Uterus (tissue), 4 donors: ENCODE results near the gene EVPL. TPM values are rescaled to one million over a fixed set of nuclear protein-coding genes. Genes with fewer than 3 reads are reported as not detected.
"Not testable (repeated sequence)": the region's sequence is repeated elsewhere in the genome, so short reads cannot be mapped to it uniquely, and the experiment has no call there.

ENCODE experiments used
- DNase-seq, 2 donors: peaks; one replicate each; pipeline ENCODE4 v3.0.0-alpha.2; 2019 to 2020
- H3K27ac ChIP-seq, 2 donors: fragments of 200-600 bp; sonication (generic); 1 replicate in 1 of 2; 2 replicates in 1 of 2; pipeline ENCODE4 v1.5.1; 2016 to 2018
- H3K27me3 ChIP-seq, 2 donors: fragments of 200-600 bp; sonication (generic); one replicate each; pipeline ENCODE4 v1.5.1; 2018 to 2019; ENCODE audit warnings: control low read depth in 1 of 2
- H3K36me3 ChIP-seq, 2 donors: fragments of 200-600 bp; sonication (generic); one replicate each; pipeline ENCODE4 v1.5.1; 2019; ENCODE audit warnings: control low read depth in 1 of 2
- H3K4me1 ChIP-seq, 2 donors: fragments of 200-600 bp; sonication (generic); one replicate each; pipeline ENCODE4 v1.5.1; 2018 to 2019; ENCODE audit warnings: control low read depth in 1 of 2
- H3K4me3 ChIP-seq, 2 donors: fragments of 200-600 bp; sonication (generic); 1 replicate in 1 of 2; 2 replicates in 1 of 2; pipeline ENCODE4 v1.5.1; 2018 to 2019; ENCODE audit warnings: mild to moderate bottlenecking in 1 of 2
- H3K9me3 ChIP-seq, 2 donors: fragments of 200-600 bp; sonication (generic); one replicate each; pipeline ENCODE4 v1.5.1; 2019; ENCODE audit warnings: control low read depth in 1 of 2
- POLR2A ChIP-seq, 2 donors: fragments of 450-650 bp; IDR thresholded peaks; one replicate each; pipeline ENCODE4 v1.6.1; 2016; ENCODE audit warnings: antibody characterized with exemption in 2 of 2, mild to moderate bottlenecking in 1 of 2, moderate library complexity in 1 of 2
- intact Hi-C: fragments of 100-400 bp; cut with DNase I; formaldehyde crosslinking; loops from one replicate; pipeline ENCODE4 v1.15.1; 2023; ENCODE audit warnings: low total_unique reads
- total RNA-seq, 4 donors: library from RNA; depleted of rRNA in 3 of 4; stranded (reverse); fragments of >200 nt in 3 of 4; gene quantifications; one replicate each; pipeline versions ENCODE4 v1.1.0 to v1.2.4, GENCODE V29; 2014 to 2023
- TF ChIP-seq, protein P1 (sequence below), 4 experiments: fragments of 200-600 bp in 2 of 4; fragments of 450-650 bp in 2 of 4; sonication (generic) in 2 of 4; IDR thresholded peaks; one replicate each; pipeline ENCODE4 v1.5.1; 2016 to 2019; ENCODE audit warnings: antibody characterized with exemption in 4 of 4, mild to moderate bottlenecking in 2 of 4, moderate library complexity in 1 of 4
- donor health status: DM: yes; HTN: yes; CAD: no.

EVPL gene
- total RNA-seq, 4 donors from 2014 or later = 0.59 to 3.7 (median 2.8) TPM

DNA sequence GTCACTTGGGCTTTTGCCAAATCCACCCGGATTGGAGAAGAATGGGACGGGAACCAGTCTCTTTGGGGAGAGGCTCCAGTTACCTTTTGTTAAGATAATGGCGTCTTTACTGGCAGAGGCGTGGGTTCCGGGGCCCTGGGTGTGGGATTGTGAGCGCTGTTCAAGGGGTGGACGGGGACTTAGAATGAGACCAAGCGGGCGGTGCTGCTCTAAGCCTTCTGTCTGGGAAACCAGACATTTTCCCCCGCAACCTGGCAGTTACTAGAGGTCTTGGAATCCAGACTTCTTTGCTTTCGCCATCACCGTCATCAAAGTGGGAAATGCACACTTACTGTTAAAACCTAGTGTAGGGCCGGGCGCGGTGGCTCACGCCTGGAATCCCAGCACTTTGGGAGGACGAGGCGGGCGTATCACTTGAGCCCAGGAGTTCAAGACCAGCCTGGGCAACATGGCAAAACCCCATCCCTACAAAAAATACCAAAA, 47.4 kb downstream of the EVPL start:
- H3K4me1 ChIP-seq = no peaks in the 10 kb centered on the region
- intact Hi-C loops = no loop called here
- no peaks in the 10 kb centered on the region for H3K36me3 ChIP-seq
- DNase-seq = no peak
- TF ChIP-seq, protein P1, sequence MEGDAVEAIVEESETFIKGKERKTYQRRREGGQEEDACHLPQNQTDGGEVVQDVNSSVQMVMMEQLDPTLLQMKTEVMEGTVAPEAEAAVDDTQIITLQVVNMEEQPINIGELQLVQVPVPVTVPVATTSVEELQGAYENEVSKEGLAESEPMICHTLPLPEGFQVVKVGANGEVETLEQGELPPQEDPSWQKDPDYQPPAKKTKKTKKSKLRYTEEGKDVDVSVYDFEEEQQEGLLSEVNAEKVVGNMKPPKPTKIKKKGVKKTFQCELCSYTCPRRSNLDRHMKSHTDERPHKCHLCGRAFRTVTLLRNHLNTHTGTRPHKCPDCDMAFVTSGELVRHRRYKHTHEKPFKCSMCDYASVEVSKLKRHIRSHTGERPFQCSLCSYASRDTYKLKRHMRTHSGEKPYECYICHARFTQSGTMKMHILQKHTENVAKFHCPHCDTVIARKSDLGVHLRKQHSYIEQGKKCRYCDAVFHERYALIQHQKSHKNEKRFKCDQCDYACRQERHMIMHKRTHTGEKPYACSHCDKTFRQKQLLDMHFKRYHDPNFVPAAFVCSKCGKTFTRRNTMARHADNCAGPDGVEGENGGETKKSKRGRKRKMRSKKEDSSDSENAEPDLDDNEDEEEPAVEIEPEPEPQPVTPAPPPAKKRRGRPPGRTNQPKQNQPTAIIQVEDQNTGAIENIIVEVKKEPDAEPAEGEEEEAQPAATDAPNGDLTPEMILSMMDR (IDR thresholded peaks at IDR 0.05) = no peak
- no peak for TF ChIP-seq POLR2A (IDR thresholded peaks at IDR 0.05)
- H3K27ac ChIP-seq = peak overlapping the region; percentile 99 to 100
- H3K4me3 ChIP-seq = peak overlapping the region; percentile 75 to 99
- no peaks in the 10 kb centered on the region for H3K9me3 ChIP-seq
- H3K27me3 ChIP-seq = no peaks in the 10 kb centered on the region

GRCh38 chr17:75978938-75979704, 48.0 kb downstream of the EVPL start, which contains the start of the genes ACOX1 and TEN1:
Gene ACOX1, minus strand, starts transcription at chr17:75979166. Its CDS starts 93 bp downstream, at chr17:75979073.
Gene TEN1, plus strand, starts transcription at chr17:75979240. Its CDS starts 6,953 bp downstream, at chr17:75986193.
- no peaks in the 10 kb centered on the region for H3K4me1 ChIP-seq
- no peaks in the 10 kb centered on the region for H3K36me3 ChIP-seq
- H3K27me3 ChIP-seq = no peaks in the 10 kb centered on the region
- intact Hi-C loops = no loop called here
- no peaks in the 10 kb centered on the region for H3K9me3 ChIP-seq
- peak within 1 kb of the TSS; percentile 99 to 100 for H3K27ac ChIP-seq
- H3K4me3 ChIP-seq = peak within 1 kb of the TSS; percentile 75 to 99
- peak; percentile 97 to 98 for DNase-seq
- peak; percentile 75 to 93 for TF ChIP-seq POLR2A (IDR thresholded peaks at IDR 0.05)
- TF ChIP-seq, protein P1 (IDR thresholded peaks at IDR 0.05) = peak in 3 of 4 experiments; percentile 34 to 55 (median 43)

- Histone ChIP-seq H3K4me3 (no peak overlapping the region), H3K27ac (no peak overlapping the region), H3K4me1 (no peaks in the 10 kb centered on the region), H3K36me3 (no peaks in the 10 kb centered on the region), H3K27me3 (no peaks in the 10 kb centered on the region), H3K9me3 (no peaks in the 10 kb centered on the region)
- intact Hi-C loops = no loop called here
- TF ChIP-seq, protein P1 (IDR thresholded peaks at IDR 0.05) = no peak
- TF ChIP-seq POLR2A (IDR thresholded peaks at IDR 0.05) = no peak
- no peak for DNase-seq
Measured at GRCh38 chr17:75976175-75976848, 50.8 kb downstream of the EVPL start.

DNA sequence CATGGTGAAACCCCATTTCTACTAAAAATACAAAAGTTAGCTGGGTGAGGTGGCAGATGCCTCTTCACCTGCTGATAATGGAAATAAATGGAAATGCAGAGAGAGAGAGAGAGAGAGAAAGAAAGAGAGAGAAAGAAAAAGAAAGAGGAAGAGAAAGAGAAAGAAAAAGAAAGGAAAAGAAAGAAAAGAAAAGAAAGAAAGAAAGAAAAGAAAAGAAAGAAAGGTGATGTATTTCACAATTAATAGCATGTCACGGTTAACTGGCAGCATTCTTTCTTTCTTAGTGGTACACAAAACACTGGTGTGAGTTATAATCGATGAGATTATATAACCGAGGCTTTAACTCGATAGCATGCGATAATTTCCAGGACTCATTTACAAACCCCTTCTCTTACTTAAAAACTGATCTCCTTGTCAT, 51.3 kb downstream of the EVPL start:
- no peak overlapping the region for H3K27ac ChIP-seq
- TF ChIP-seq POLR2A (IDR thresholded peaks at IDR 0.05) = no peak
- TF ChIP-seq, protein P1 (IDR thresholded peaks at IDR 0.05) = no peak

GRCh38 chr17:75975187-75975586, 51.9 kb downstream of the EVPL start:
- H3K27me3 ChIP-seq, H3K27ac ChIP-seq, DNase-seq, intact Hi-C loops, H3K4me3 ChIP-seq, H3K9me3 ChIP-seq, H3K36me3 ChIP-seq, H3K4me1 ChIP-seq: not testable (repeated sequence)

More for the DNA sequence above, 51.3 kb downstream of the EVPL start:
- Histone ChIP-seq H3K27me3 (no peaks in the 10 kb centered on the region), H3K4me1 (no peaks in the 10 kb centered on the region), H3K36me3 (no peaks in the 10 kb centered on the region), H3K9me3 (no peaks in the 10 kb centered on the region), H3K4me3 (no peak overlapping the region)
- no peak for DNase-seq
- intact Hi-C loops = no loop called here
